HG03135 (cell line): ENCODE data around the gene SNAP25.

Source experiments
- ATAC-seq: cut with Tn5 transposase; IDR thresholded peaks from one replicate; pipeline ENCODE4 v1.9.1; 2021; ENCODE audit warnings: mild to moderate bottlenecking, moderate library complexity; ENCODE audit not compliant: unreplicated experiment

SNAP25 gene

DNA sequence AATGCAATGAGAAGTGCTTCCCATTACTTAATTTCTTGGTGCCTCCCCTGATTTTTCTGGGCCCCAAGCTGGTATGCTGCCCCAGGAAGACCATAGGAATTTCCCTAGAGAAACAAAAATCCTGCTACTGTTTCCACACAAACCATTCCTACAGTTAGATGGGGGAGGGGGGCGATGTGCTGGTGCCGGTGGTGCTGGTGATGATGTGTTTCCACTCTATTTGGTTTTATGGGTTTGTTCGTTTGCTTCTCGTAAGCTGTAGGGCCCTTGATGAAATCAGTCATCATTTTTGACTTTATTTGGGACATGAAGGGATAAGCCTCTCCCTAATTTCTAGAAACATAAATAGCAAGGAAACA, 110.2 kb downstream of the SNAP25 start:
- ATAC-seq, result no peak

DNA sequence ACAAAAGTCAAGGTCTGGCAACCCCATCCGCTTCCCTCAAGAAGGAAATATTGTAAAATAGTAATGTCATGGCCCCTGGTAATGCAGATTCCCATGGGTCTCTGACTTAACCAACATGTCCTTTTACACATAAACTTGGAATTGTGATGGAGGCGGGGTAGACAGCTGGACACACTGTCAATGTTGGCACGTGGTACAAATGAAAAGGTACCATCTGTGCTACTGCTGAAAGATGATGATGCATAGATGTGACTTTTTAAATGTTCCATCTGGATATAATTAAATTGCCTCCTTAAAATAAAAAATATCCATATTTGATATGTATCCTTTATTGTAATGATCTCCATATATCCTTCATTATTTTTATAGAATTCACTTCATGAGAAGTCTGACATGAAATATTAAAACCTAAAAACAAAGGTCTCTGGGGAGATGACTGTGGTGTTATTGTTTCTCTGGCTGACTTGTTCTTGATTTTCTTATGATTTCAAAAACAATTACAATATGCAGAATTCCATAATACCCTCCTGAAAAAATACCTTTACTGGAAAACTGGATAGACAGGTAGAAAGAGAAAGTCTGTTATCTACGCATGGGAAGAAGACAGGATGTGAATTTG, 110.9 kb downstream of the SNAP25 start:
- ATAC-seq, result no peak

DNA sequence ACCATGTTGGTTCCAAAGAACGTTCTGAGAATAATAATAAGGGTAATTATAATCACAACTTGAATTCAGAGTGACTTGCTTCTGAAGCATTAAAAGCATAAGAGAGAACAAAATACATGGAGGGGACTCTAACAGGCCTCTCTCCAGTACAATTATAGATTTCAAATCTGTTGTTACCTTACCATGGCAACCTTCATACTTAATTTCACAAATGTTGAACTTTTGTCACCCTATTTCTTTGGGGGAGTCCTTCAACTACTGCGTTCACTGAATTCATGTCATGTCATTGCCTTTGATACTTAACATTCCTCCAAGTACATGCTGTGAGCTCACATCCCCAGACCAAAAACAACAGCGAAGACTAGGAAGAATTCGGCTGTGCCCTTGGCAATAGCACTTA, 111.4 kb downstream of the SNAP25 start:
- no peak for ATAC-seq

DNA sequence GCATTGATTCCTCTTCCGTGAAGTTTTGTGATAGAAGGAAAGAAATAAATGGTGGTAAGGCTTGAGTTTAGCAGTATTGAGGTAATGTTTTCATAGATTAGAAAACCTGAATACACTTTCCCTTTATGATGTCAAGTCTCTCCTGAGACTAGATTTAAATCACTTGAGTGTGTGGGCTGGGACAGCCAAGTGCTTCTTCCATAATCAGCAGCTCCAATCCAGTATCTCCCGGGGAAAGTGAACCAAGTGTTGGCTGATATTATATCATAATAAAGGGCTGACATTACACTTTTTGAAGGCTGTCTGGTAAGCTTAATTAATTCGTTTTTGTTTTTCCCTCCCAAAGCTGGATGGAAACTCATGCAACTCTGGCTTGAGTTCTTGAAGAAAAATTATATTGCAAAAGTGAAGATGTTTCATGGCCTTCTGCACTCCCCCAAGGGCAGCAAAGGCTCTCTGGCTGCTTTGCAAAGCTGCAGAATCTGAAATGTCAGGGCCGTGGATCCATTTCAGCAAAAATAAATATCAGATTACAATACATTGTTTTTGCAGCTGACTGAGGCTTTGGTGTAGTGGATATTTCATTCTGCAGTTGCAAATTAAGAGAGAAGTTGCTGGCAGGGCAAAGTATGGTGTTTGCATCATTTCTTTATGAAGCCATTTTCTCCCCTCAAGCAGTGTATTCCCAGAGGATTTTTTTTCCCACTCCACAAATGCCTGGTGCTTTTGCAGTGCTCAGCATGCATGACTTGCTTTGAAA, 114.2 kb downstream of the SNAP25 start:
- no peak for ATAC-seq

DNA sequence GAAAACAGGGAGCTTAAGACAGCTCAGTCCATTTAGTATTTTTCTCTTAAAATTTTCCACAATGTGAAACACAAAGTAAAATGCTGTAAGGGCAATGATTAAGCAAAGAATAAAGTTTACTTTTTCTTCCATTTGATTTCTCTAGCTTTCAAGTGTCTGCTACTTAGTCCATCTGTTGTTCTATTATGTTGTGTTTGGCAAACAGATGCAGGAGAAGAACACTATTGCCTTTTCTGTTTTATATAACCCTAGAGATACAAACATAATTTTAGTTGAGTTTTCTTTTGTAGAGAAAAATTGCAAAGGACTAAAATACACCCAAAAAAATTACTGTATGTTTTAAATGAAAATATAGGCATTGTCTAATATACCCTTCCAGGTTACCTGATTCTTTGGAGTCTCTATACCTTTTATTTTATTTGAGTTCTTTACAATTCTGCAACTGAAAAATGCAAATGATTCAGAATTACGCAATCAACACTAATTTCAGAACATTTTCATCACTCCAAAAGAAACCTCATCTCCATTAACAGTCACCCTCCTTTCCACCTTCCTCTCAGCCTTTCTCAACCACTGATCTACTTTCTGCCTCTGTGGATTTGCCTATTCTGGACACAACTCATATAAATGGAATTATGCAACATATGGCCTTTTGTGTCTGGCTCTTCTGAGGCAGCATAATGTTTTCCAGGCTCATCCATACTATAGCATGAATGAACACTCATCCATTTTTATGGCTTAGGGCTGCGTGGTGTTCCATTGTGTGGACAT, 118.5 kb downstream of the SNAP25 start:
- ATAC-seq, result no peak

DNA sequence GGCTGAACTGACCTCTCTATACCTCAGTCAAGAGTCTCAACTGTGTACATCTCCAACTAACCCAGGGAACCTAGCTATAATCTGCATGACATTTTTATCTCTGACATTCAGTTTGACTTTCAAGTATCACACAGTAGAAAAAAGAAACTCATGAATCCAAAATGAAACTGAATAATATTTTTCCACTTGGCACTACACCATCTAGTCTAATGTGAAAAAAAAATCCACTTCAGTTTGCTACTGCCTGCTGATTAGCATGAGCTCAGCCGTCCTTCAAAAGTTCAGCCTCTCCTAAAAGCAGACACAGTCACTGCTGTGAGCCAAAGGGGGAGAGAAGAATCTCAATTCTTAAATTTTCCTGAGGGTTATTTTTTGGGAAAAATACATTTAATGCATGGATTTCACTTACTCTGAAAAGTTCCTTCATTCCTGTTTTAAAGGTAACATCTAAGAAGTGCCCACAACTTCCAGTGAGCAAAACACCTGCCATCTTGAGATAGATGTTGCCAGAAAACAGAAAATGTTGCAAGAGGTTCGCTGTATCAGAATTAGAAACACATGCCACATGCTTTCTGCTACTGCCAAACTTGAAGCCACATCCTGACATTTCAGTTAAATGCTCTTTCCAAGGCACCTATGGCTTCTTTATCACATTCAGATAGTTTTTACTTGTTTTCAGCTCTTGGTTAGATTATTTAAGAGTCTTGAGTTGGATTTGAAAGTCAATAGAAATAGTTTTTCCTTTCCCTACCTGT, 120.0 kb downstream of the SNAP25 start:
- no peak for ATAC-seq

DNA sequence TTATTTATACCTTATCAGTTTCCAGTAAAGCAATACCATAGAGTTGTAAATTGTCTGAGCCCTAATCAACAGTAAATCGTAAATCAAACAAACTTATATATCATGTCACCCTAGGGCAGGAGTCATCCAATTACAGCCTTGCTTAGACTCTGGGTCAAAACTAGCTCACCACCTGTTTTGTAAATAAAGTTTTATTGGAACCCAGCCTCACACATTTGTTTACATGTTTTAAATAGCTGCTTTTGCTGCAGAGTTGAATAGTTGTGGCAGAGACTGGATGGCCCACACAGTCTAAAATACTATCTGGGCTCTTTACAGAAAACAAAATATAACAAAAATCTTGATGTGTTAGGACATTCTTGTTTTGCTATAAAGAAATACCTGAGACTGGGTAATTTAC, 121.0 kb downstream of the SNAP25 start:
- no peak for ATAC-seq

DNA sequence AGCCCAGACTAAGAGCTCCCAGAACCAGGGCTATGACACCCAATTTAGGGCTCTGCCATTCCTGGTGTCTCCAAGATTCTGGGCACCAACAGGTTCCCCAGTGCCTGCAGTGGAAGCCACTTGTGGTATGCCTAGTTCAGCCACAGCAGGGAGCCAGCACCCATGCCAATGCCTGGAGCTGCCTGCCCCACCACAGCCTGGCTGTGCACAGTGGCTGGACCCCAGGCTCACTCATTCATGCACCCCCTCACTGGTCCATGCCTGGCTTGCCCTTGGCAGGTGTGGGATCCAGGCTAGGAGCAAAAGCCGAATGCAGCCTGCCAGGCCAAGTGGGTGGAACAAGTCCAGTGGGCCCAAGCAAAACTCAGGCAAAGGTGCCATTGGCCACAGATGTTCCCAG, 123.5 kb downstream of the SNAP25 start:
- ATAC-seq, result no peak

DNA sequence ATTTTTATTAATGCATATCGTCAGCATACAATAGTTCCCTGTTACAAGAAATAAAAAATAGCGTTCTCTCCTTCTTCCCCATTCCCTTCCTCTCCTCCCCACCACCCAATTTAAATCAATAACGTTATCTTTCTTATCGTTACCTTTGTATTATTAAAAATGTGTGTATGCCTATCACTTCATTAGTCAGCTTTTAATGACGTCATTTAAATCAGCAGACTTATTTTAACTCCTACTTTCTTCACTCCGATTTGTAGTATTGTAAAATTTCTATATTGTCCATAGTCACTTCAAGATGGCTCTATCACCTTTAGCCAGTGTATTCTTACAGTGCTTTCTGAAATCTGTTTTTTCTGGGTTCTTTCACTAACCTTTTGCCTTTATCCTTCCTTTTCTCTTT, 126.3 kb downstream of the SNAP25 start:
- ATAC-seq, result no peak

DNA sequence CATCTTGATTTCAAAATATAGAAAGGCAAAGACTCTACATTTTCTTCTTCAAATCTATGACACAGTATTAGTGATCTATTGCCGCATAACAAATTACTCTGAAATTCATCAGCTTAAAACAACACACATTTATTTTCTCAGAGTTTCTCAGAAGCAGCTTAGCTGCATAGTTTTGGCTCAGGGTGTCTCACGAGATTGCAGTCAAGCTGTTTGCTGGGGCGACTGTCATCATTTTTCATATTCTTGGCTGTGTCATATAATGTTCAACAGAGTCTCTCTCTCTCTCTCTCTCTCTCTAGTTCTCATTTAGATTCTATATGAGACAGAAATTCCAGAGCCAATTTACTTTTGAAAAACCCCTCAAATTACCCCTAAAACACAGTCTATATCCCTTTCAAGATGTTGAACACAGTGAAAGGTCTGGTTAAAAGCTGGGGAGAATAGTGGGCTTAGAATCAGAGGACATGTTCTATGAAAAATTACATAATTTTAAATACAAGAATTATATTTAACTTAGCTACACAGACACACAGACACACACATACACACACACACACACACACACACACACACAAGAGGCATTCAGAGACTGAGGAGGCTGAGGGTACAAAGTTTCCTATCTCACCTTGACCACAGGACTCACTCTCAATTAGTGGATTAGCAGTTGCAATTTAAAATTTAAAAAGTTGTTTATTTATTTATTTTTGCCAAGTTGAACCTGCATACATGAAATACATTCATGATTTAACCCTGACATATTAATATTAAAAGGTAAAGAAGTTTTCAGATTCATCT, 128.7 kb downstream of the SNAP25 start:
- ATAC-seq, result no peak

DNA sequence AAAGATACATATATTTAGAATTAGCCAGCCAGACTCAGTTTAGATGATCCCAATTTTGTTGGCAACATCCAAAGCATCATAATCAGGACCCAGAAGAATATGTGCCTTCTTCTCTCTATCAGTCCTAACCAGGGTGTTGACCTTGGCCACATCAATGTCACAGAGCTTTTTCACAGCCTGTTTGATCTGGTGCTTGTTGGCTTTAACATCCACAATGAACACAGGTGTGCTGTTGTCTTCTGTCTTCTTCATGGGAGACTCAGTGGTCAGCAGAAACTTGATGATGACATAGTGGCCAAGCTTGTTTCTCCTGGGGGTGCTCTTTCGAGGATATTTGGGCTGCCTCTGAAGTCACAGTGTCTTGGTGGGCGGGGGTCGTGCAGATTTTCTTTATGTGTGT, 130.5 kb downstream of the SNAP25 start:
- ATAC-seq, result no peak

DNA sequence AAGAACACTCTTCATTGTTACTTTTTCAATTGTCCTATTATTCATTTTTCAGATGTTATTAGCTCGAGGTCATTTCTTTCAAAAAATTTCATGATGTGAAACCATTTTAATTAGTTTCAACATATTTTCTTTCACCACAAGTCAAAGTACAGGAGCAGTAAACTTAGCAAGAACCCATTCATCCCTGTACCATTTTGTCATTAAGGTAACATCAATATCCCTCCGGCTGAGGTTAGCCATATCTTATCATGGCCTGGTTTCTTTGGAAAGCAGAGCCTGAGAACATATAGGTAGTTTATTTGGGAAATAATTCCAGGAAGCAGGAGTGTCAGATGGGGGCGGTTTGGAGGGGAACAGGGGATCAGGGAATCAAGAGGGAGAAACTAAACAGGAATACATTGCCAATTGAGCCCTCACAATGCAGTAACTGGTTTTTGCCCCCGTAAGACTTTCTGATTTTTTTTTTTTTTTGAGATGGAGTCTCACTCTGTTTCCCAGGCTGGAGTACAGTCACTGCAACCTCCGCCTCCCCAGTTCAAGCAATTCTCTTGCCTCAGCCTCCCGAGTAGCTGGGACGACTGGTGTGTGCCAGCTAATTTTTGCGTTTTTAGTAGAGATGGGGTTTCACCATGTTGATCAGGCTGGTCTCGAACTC, 131.7 kb downstream of the SNAP25 start:
- no peak for ATAC-seq

DNA sequence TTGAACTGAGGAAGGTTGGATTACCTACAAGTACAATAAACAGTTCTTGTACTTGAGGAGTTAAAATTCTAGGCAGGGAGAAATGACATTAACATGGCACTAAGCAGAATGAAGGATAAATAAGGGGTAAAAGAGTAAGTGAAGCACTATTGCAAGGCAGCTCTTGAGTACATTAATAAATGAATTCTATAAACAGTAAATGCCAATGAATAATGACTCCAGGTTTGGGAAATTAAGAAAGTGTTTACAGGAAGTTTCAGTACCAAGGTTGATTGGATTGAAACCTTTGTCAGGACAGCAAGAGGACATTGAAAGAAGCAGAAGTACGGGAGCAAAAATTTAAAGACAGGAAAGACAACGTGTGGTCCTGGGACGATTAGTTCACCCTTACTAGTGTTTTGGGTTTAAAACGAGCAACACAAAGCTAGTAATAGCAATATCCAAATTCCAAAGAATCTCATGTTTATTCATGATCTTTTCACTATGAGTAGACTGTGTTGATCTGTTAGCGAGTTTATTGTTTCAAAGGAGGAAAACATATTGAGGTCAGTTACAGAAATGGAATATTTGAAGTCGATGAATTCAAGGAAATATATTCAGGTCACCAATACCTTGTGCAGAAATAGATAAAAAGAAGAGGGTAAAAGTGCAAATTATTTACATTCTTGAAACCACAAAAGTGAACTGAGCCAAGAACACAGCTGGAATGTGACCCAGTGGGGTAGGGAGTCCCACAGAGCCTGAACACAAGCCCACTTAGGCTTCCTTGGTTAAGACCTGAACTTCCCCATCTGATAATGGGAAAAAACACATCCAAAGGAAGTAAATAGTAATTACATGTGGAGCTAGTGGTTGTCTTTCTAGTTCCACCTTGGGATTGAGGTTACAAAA, 134.5 kb downstream of the SNAP25 start:
- no peak for ATAC-seq

DNA sequence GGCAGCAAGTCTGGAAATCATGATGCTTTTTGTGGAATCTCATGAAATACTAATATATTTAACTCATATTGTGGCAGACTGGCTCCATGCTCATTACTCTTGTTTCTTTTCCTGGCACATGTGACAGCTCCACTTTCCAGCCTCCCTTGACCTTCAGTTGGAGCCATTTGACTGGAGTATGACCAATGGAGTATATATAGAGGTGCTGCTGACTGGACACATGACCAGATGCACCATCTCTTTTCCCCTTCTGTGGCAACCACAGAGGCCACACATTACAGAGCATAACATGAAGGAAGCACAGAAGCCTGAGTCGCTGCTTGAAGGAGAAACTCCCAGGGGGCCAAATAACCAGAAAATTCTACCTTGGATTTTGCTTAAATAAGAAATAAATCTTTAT, 138.0 kb downstream of the SNAP25 start:
- no peak for ATAC-seq
